Measurements from ENCODE around the gene PEMT. TPM values are rescaled to one million over a fixed set of nuclear protein-coding genes. Genes with fewer than 3 reads are reported as not detected.

Gene PEMT
- total and polyA plus RNA-seq, 2 experiments from 2014 or later: 54.8 to 55.2 TPM

GRCh38 chr17:17497845-17498520 is 93.5 kb downstream of the PEMT start:
- no peak overlapping the region for H3K27ac ChIP-seq (ENCODE audit: low read depth)
- H4K20me1 ChIP-seq (replicated peaks; ENCODE audit: insufficient read depth): peaks cover 5% of the 10 kb centered on the region; the same call in 1 of the 2 replicates
- H3K9me2 ChIP-seq (ENCODE audit: insufficient read depth): no peaks in the 10 kb centered on the region
- Mint-ChIP-seq H3K4me3 (no peak overlapping the region; the same call in 2 of the 3 replicates), H3K27ac (no peak overlapping the region), H3K27me3 (ENCODE audit: insufficient read depth, low read depth, poor library complexity) (peaks cover 40% of the 10 kb centered on the region), H3K9me3 (no peaks in the 10 kb centered on the region; the same call in 2 of the 3 replicates), H3K36me3 (ENCODE audit: low read depth) (no peaks in the 10 kb centered on the region; the same call in 2 of the 3 replicates), H3K4me1 (peaks cover 24% of the 10 kb centered on the region)
- no peaks in the 10 kb centered on the region for H3K79me2 ChIP-seq (replicated peaks; ENCODE audit: insufficient read depth)
- TF ChIP-seq JUNB (IDR thresholded peaks at IDR 0.05; ENCODE audit: unreplicated experiment) (no peak), ZNF331 (CRISPR knock-in tag; IDR thresholded peaks at IDR 0.05; ENCODE audit: low read depth) (no peak), POLR2AphosphoS5 (IDR thresholded peaks at IDR 0.05; ENCODE audit: low read depth) (no peak), EZH2 (IDR thresholded peaks at IDR 0.05; ENCODE audit: low read depth, unreplicated experiment) (no peak), CREB1 (CRISPR knock-in tag; IDR thresholded peaks at IDR 0.05; ENCODE audit: low read depth) (no peak), EZH2phosphoT487 (IDR thresholded peaks at IDR 0.05; ENCODE audit: unreplicated experiment) (no peak)
- H3K4me1 ChIP-seq (ENCODE audit: insufficient read depth): peaks cover 22% of the 10 kb centered on the region
- no peaks in the 10 kb centered on the region for H3K36me3 ChIP-seq (ENCODE audit: insufficient read depth)
- peaks cover 25% of the 10 kb centered on the region for H3K27me3 ChIP-seq (ENCODE audit: insufficient read depth)
- H3K4me2 ChIP-seq: no peak overlapping the region
- no peak overlapping the region for H3K4me3 ChIP-seq
- no peak for ATAC-seq
- no peak overlapping the region for H2AFZ ChIP-seq
- DNase-seq (ENCODE audit: low spot score): no peak
- peaks cover 3% of the 10 kb centered on the region for H3F3A ChIP-seq (replicated peaks; ENCODE audit: low read depth)

GRCh38 chr17:17497065-17497844 is 94.3 kb downstream of the PEMT start:
- Mint-ChIP-seq H3K4me3 (peak overlapping the region; percentile 51), H3K27ac (no peak overlapping the region), H3K9me3 (no peaks in the 10 kb centered on the region; the same call in 2 of the 3 replicates), H3K27me3 (ENCODE audit: insufficient read depth, low read depth, poor library complexity) (peaks cover 35% of the 10 kb centered on the region), H3K4me1 (peaks cover 29% of the 10 kb centered on the region), H3K36me3 (ENCODE audit: low read depth) (peaks cover 5% of the 10 kb centered on the region; the same call in 2 of the 3 replicates)
- H3K79me2 ChIP-seq (replicated peaks; ENCODE audit: insufficient read depth): no peaks in the 10 kb centered on the region
- H3K27ac ChIP-seq (ENCODE audit: low read depth): no peak overlapping the region
- ATAC-seq: no peak
- no peaks in the 10 kb centered on the region for H3K36me3 ChIP-seq (ENCODE audit: insufficient read depth)
- H3K4me2 ChIP-seq: peak overlapping the region; percentile 74
- H3K27me3 ChIP-seq (ENCODE audit: insufficient read depth): peaks cover 25% of the 10 kb centered on the region
- peak overlapping the region; percentile 96 for H2AFZ ChIP-seq
- peaks cover 13% of the 10 kb centered on the region; the same call in 1 of the 2 replicates for H4K20me1 ChIP-seq (replicated peaks; ENCODE audit: insufficient read depth)
- peaks cover 3% of the 10 kb centered on the region for H3F3A ChIP-seq (replicated peaks; ENCODE audit: low read depth)
- H3K4me1 ChIP-seq (ENCODE audit: insufficient read depth): peaks cover 29% of the 10 kb centered on the region
- no peaks in the 10 kb centered on the region for H3K9me2 ChIP-seq (ENCODE audit: insufficient read depth)
- peak overlapping the region; percentile 91 for H3K4me3 ChIP-seq
- no peak for DNase-seq (ENCODE audit: low spot score)
- no peak for TF ChIP-seq EZH2phosphoT487 (IDR thresholded peaks at IDR 0.05; ENCODE audit: unreplicated experiment)
- no peak for TF ChIP-seq CTCF (conservative IDR thresholded peaks at IDR 0.05; ENCODE audit: low read depth in 2 of 2)
- TF ChIP-seq ZNF462 (CRISPR knock-in tag; IDR thresholded peaks at IDR 0.05): no peak
- TF ChIP-seq ZNF114 (CRISPR knock-in tag; IDR thresholded peaks at IDR 0.05): no peak
- TF ChIP-seq CREB1 (CRISPR knock-in tag; IDR thresholded peaks at IDR 0.05; ENCODE audit: low read depth): no peak
